T-helper 2 cell (primary cell): Measurements from ENCODE around the gene MOK.

Experiments
- DNase-seq, 5 experiments: peaks; one replicate each; pipeline versions ENCODE4 v3.0.0 to v3.0.0-alpha.2; 2012 to 2022

The MOK gene

DNA sequence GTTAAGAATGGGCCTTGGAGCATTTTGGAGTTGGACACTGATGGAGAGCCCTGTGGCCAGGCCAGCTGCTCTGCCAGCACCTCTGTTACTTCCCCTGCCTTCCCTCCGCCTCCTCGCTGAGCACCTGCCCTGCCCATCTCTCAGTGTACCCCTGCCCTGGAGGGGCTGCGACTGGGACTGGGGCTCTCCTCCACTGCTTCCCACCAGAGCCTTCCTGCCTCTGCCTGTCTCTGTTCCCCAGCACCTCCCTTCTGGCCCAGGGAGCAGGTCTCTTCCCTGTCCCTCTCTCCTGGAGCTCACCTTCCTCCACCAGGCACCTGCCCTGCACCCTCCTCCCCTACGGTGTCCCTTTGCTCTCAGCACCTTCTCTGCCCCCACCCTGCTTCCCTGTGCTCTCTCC, 103.2 kb downstream of the MOK start:
- no peak for DNase-seq

DNA sequence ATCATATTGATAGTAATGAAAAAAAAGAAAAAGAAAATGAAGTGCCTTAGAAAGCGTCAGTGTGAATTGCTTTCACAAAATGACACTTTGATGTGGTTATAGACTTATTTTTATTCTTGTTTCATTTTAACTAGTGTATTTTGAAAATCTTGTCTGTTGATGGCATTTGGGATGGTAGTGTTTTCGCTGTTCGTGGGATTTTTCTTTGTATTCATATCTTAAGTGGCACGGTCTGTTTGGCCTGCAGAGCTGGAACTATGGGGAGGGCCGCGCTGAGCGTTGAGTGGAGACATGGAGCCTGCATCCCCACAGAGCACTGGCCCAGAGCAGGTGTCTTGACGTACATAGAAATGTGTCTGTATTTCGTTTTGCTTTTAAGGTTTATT, 103.6 kb downstream of the MOK start:
- DNase-seq, result peak in 1 of 5 experiments; percentile 51

GRCh38 chr14:102200690-102201352, 104.1 kb downstream of the MOK start:
- peak in 1 of 5 experiments; percentile 53 for DNase-seq

DNA sequence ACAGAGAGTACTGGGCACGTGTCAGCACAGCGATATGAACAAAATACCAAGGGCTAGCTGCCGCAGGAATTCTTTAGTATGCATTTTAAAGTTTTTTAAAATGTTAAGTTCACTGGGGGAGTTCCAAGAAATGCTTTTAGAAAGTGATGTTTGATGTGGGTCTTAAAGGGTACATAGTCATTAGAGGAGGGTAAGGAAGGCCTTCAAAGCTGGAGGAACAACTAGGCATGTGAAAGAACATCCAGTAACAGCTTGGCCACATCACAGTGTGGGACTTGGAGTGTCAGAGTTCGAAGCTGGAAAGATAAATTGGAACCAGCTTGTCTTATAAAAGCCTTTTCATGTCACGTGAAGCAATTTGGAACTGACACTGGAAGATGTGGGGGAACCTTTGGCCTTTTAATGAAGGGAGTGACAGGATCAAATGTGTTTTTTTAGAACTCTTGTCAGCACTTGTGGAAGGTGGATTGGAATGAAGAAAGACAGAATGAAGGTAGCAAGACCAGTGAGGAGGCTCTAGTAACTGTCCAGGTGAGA, 107.6 kb downstream of the MOK start:
- no peak for DNase-seq

- DNase-seq, result no peak
Observed at GRCh38 chr14:102196902-102197230, 108.1 kb downstream of the MOK start.

DNA sequence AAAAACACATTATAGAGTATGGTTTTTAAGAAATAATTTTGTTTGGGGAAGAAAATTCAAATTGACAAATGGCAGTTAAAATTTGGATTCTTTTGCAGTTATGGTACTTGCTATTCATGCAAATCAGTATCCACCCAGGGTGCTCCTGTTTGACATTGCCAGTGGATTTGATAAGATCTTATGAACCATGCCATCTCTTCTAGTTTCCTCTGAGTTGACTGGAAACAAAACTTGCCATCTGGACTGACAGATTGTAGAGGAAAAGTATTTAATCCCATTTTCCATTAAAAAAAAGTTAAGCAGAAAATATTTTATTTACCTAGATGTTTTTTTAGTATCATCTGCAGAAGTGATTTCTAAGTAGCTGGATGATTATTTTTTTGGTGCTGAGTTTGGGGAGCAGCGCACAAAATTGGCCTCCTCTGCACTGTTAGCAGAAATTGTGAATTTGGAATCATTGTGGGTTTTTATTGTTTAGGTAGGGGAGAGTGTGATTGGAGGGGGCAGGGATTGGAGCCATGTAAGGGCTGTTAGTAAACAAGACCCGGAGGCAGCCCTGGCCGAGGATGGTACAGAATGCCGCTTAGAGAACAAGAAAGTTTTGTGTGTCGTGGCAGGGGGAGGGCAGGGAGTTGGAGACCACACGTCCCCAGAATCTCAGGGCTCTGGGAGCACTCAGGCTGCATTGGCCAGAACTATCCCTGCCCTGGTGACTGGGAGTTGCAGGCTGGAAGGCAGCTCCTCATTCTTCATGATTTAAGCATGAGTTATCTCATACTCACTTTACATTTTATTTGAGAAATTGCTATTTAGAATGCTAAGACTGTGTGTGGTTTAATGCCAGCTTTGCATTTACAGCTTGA, 108.7 kb downstream of the MOK start:
- no peak for DNase-seq

DNA sequence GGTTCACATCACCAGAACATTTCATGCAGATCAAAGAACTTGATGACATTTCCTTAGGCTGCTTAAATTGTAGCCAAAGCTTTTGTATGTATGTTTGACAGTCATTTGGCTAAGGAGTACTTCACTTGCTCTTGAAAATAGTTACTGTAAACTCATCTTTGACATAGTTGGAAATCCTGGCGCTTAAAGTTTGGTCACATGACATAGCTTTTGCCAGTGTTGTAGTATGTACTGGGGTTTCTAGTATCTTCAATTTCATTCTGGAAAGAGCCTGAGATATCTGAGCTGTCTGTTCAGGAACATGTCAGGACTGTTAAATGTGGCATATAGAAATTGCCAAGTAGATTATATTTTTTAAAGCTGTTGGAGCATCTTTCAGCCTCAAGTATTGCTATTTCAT, 109.5 kb downstream of the MOK start:
- DNase-seq, result no peak

GRCh38 chr14:102194856-102195255, 110.1 kb downstream of the MOK start:
- no peak for DNase-seq

GRCh38 chr14:102192840-102193502, 112.0 kb downstream of the MOK start:
- no peak for DNase-seq

- DNase-seq, result no peak
Observed at GRCh38 chr14:102189874-102190273, 115.1 kb downstream of the MOK start.

DNA sequence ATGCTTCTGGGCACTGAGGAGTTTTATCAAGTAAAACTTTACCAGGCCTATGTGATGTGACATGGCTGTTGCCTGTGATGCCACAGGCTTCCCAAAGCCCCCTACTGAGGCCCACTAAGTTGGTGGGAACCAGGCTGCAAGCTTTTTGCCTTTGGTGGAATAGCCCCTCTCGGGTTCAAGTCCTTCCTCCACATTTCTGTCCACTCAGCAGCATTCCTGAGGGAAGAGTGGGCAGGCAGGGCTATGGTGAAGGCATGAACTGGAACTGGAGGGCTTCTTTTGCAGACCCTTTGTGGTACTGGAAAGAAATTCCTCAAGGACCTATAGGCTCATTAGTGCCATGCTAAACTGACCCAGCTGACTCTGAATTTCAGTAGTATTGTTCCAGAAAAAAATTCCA, 116.8 kb downstream of the MOK start:
- no peak for DNase-seq

- DNase-seq, result no peak
Observed at GRCh38 chr14:102187568-102188001, 117.4 kb downstream of the MOK start.

GRCh38 chr14:102187044-102187443, 117.9 kb downstream of the MOK start:
- DNase-seq, result no peak

DNA sequence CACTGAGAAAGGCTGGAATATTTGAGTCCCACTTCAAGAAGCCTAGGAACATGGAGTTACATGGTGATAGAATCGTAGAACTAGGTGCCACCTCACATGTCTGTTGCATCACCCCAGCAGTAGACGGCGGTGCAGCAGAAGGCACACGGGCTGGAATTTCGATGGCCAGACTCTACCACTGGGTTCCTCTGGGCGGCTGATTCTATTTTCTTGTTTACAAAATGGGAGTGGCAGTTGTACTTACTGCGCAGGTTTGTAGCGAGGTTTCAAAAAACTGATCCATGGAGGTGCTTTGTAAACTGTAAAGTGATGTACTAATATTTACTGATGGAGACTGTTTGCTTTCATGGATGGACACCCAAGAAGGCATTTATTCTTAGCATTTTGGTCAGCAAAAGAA, 119.6 kb downstream of the MOK start:
- DNase-seq, result no peak

DNA sequence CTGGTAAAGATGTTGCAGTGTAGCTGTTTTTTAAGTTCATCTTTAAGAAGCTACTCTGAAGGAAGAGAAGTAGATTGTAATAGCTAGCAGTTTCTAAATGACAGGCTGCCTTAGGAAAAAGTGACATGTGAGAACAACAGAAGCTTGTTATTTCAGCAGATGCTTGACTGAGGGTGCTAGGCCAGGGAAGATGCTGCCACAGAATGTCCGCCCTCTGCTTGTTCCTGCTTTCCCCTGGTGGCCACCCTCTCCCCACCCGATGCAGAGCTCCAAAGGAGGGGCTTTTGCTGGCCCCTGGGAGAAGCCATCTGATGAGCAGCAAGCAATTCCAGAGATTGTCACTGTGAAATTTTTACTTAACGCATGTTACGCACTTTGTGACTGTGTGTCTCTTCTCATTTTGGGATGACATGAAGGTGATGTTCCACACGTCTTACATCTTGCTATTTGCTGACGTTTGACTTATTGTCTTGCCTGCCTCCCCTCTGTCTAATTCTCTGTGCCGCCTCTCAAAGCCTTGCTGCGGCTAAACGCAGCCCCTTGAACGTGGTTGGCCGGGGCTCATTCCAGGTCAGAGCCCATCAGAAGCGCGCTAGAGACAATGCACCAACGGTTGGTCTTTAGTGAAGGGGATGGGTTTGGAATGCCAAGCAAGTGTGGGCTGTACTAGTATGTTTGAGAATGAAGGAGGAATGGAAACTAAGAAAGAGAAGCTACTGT, 120.5 kb downstream of the MOK start:
- peak in 1 of 5 experiments; percentile 63 for DNase-seq

GRCh38 chr14:102183886-102184285, 121.1 kb downstream of the MOK start:
- no peak for DNase-seq

DNA sequence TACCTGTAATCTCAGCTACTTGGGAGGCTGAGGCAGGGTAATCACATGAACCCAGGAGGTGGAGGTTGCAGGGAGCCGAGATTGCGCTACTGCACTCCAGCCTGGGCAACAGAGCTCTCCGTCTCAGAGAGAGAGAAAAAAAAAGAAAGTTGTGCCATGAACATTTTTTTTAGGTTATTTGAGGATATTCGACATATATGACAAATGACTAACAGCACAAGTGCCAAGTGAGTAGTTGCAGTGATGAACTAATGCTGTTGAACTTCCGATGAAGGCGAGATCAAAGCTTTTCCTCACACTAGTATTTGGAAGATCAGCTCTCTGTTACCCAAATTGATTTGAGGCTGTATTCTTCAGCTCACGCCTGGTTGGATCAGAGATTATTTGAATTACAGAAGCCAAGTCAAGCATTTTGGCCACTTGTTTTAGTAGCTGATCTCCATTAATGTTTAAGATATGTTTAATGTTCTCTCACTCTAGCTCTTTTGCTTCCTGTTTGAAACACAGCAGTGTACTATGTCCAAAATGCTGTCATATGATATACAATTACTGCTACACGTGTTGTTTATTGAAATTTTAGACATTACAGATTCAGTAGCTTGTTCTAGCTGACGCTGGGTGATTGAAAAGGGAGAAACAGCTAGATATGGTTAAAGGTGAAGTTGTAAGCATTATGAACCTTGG, 121.9 kb downstream of the MOK start:
- DNase-seq, result no peak

GRCh38 chr14:102182190-102182589, 122.8 kb downstream of the MOK start:
- peak in 1 of 5 experiments; percentile 24 for DNase-seq

DNA sequence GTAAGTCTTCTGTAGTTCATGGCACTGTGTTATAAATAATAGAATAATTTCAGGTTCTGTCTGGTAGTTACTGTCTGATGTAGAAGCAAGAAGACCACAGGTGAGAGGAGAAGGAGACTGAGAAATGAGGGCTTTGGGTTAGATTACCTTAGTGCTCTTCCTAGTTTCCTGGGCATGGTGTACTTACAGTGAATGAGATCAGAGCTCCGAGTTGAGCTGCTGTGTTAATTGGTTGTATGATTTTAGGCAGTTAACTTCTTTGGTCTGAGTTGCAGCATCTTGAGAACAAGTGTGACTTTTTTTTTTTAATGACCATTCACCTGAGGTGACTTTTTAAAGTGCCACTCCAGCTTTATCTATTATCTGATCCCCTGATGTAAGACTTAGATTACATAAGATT, 123.8 kb downstream of the MOK start:
- DNase-seq, result no peak

DNA sequence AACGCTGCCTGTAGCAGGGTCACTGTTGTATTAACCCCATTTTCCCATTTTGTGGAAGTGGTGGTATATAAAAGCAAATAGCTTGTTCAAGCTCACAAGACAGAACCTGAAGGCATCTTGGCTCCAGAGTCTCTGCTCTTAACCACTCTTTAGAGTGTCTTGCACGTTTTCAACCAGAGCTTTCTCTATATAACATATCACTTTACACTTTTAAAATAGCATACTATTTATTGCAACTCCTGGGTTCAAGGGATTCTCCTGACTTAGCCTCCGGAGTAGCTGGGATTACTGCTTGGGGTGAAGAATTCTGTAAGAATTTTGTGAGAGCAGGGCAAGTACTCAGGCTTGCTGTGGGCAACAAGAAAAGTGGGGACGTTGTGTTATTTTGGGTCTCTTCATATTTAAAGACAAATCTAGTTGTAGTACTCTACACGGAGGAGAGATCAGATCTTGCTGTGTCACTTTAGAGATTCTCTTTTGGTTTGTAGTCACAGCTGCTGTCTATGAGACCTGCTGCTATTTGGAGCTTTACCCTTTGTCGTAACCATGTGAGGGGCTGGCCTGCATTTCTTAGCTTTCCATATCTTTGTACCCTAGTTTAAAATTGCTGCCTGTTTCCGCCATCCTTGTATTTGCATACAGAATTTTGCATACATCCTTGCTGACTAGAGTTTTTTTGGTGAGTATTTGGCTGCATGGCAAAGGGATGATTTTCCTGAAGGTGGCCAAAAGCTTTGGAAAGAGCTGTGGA, 124.5 kb downstream of the MOK start:
- DNase-seq, result no peak
